NB4 (cell line): ENCODE measurements around the gene TGFB2.

Experiments used
- MYC ChIP-seq: IDR thresholded peaks from 2 replicates; pipeline ENCODE4 v1.6.1; 2011; ENCODE audit warnings: low read depth, low read length
- POLR2A ChIP-seq: IDR thresholded peaks from 2 replicates; pipeline ENCODE4 v1.6.1; 2011; ENCODE audit warnings: mild to moderate bottlenecking; ENCODE audit not compliant: insufficient read length; ENCODE audit errors: extremely low read depth
- TF ChIP-seq, protein P1 (sequence below): IDR thresholded peaks from one replicate; pipeline ENCODE4 v1.5.1; 2012; ENCODE audit warnings: low read depth, low read length
- TF ChIP-seq, protein P2 (sequence below): IDR thresholded peaks from 2 replicates; pipeline ENCODE4 v1.6.1; 2011; ENCODE audit warnings: low read depth, low read length

DNA sequence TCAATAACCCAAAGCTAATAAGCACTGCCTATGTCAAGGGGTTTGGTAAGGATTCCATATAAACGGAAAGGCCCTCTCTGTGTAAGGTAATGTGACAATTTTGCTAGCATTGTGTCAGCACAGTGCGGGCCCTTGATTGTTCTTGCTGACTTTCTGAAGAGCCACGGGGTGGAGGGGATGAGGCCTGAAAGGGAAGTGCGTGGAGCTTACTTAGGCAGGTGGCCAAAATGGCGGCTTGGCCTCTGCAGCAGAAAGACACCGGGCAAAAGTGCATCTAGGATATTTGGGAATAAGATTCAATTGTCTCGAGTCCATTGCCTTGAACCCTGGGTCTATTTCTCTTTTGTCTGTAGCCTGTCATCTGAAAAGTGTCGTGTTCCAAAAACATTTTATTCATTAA is 114.3 kb downstream of the TGFB2 start:
- TF ChIP-seq, protein P1, sequence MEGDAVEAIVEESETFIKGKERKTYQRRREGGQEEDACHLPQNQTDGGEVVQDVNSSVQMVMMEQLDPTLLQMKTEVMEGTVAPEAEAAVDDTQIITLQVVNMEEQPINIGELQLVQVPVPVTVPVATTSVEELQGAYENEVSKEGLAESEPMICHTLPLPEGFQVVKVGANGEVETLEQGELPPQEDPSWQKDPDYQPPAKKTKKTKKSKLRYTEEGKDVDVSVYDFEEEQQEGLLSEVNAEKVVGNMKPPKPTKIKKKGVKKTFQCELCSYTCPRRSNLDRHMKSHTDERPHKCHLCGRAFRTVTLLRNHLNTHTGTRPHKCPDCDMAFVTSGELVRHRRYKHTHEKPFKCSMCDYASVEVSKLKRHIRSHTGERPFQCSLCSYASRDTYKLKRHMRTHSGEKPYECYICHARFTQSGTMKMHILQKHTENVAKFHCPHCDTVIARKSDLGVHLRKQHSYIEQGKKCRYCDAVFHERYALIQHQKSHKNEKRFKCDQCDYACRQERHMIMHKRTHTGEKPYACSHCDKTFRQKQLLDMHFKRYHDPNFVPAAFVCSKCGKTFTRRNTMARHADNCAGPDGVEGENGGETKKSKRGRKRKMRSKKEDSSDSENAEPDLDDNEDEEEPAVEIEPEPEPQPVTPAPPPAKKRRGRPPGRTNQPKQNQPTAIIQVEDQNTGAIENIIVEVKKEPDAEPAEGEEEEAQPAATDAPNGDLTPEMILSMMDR, result no peak
- TF ChIP-seq POLR2A (no peak), MYC (no peak)
- TF ChIP-seq, protein P2, sequence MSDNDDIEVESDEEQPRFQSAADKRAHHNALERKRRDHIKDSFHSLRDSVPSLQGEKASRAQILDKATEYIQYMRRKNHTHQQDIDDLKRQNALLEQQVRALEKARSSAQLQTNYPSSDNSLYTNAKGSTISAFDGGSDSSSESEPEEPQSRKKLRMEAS, result no peak
